HG03460 (cell line): ENCODE results near the gene CARD9.
"Not testable (repeated sequence)": the region's sequence is repeated elsewhere in the genome, so short reads cannot be mapped to it uniquely, and the experiment has no call there.

Experiments used
- ATAC-seq: cut with Tn5 transposase; IDR thresholded peaks from one replicate; pipeline ENCODE4 v1.9.1; 2021; ENCODE audit not compliant: unreplicated experiment

The CARD9 gene

GRCh38 chr9:136373300-136374182 lies at the start of gene CARD9:
Gene CARD9 (minus strand): TSS chr9:136373669. CDS start chr9:136372078, 1,591 bp downstream.
- no peak for ATAC-seq

GRCh38 chr9:136422876-136423275 lies 49.4 kb upstream of the CARD9 start:
- no peak for ATAC-seq

GRCh38 chr9:136421791-136422190 lies 48.3 kb upstream of the CARD9 start:
- no peak for ATAC-seq

GRCh38 chr9:136419092-136419420 lies 45.6 kb upstream of the CARD9 start:
- ATAC-seq, result no peak

GRCh38 chr9:136418182-136419091 lies 45.0 kb upstream of the CARD9 start:
- no peak for ATAC-seq

- ATAC-seq, result no peak
Measured at GRCh38 chr9:136416914-136417313, 43.4 kb upstream of the CARD9 start.

- ATAC-seq, result no peak
Measured at GRCh38 chr9:136416427-136416826, 43.0 kb upstream of the CARD9 start.

GRCh38 chr9:136412962-136413361 lies 39.5 kb upstream of the CARD9 start:
- ATAC-seq, result no peak

- no peak for ATAC-seq
Measured at GRCh38 chr9:136411378-136411777, 37.9 kb upstream of the CARD9 start.

- peak; percentile 79 for ATAC-seq
Measured at GRCh38 chr9:136410500-136411287, 37.2 kb upstream of the CARD9 start, which contains the start of the genes ENTR1 and PMPCA. Gene ENTR1 (minus strand): TSS chr9:136410614. CDS start chr9:136410397, 217 bp downstream. Gene PMPCA (plus strand): TSS chr9:136410658. CDS start chr9:136410669, 11 bp downstream.

- peak; percentile 20 for ATAC-seq
Measured at GRCh38 chr9:136409557-136410455, 36.3 kb upstream of the CARD9 start.

GRCh38 chr9:136407911-136408310 lies 34.4 kb upstream of the CARD9 start:
- no peak for ATAC-seq

GRCh38 chr9:136407061-136407460 lies 33.6 kb upstream of the CARD9 start:
- ATAC-seq, result not testable (repeated sequence)

GRCh38 chr9:136405904-136406303 lies 32.4 kb upstream of the CARD9 start:
- ATAC-seq, result not testable (repeated sequence)

- no peak for ATAC-seq
Measured at GRCh38 chr9:136405481-136405880, 32.0 kb upstream of the CARD9 start.

- no peak for ATAC-seq
Measured at GRCh38 chr9:136404801-136405136, 31.3 kb upstream of the CARD9 start.

GRCh38 chr9:136403915-136404800 lies 30.7 kb upstream of the CARD9 start:
- no peak for ATAC-seq

GRCh38 chr9:136403538-136403914 lies 30.1 kb upstream of the CARD9 start:
- ATAC-seq, result peak; percentile 42

GRCh38 chr9:136402067-136402466 lies 28.6 kb upstream of the CARD9 start:
- no peak for ATAC-seq
